ENCODE results near the gene VGLL2. TPM values are rescaled to one million over a fixed set of nuclear protein-coding genes. Genes with fewer than 3 reads are reported as not detected.
"Not testable (repeated sequence)": the region's sequence is repeated elsewhere in the genome, so short reads cannot be mapped to it uniquely, and the experiment has no call there.

Gene VGLL2
- total RNA-seq, 2 donors from 2014 or later, result not detected

- Histone ChIP-seq H3K27ac (no peak overlapping the region), H3K4me1 (ENCODE audit: control insufficient read depth in 1 of 2, low read depth in 2 of 2) (no peaks in the 10 kb centered on the region), H3K9me3 (no peaks in the 10 kb centered on the region), H3K27me3 (replicated peaks; ENCODE audit: insufficient read depth) (no peaks in the 10 kb centered on the region), H3K4me3 (no peak overlapping the region), H3K36me3 (no peaks in the 10 kb centered on the region)
- no peak for TF ChIP-seq CTCF (IDR thresholded peaks at IDR 0.05)
- DNase-seq (ENCODE audit: low spot score) (no peak), ATAC-seq (ENCODE audit: insufficient number of reproducible peaks, low FRiP score, low read depth) (no peak)
Measured at GRCh38 chr6:117229870-117230269, 35.5 kb upstream of the VGLL2 start.

GRCh38 chr6:117231466-117231865 is 33.9 kb upstream of the VGLL2 start:
- Histone ChIP-seq H3K36me3 (no peaks in the 10 kb centered on the region), H3K4me3 (no peak overlapping the region), H3K27ac (no peak overlapping the region), H3K9me3 (no peaks in the 10 kb centered on the region), H3K27me3 (replicated peaks; ENCODE audit: insufficient read depth) (no peaks in the 10 kb centered on the region), H3K4me1 (ENCODE audit: control insufficient read depth in 1 of 2, low read depth in 2 of 2) (no peaks in the 10 kb centered on the region)
- ATAC-seq (ENCODE audit: insufficient number of reproducible peaks, low FRiP score, low read depth) (no peak), DNase-seq (ENCODE audit: low spot score) (no peak)
- no peak for TF ChIP-seq CTCF (IDR thresholded peaks at IDR 0.05)

- Histone ChIP-seq H3K27me3 (replicated peaks; ENCODE audit: insufficient read depth) (no peaks in the 10 kb centered on the region), H3K27ac (no peak overlapping the region), H3K4me3 (no peak overlapping the region), H3K36me3 (no peaks in the 10 kb centered on the region), H3K4me1 (ENCODE audit: control insufficient read depth in 1 of 2, low read depth in 2 of 2) (no peaks in the 10 kb centered on the region), H3K9me3 (no peaks in the 10 kb centered on the region)
- ATAC-seq (ENCODE audit: insufficient number of reproducible peaks, low FRiP score, low read depth), result no peak
- no peak for DNase-seq (ENCODE audit: low spot score)
- TF ChIP-seq CTCF (IDR thresholded peaks at IDR 0.05), result no peak
Measured at GRCh38 chr6:117232196-117232595, 33.2 kb upstream of the VGLL2 start.

GRCh38 chr6:117233145-117233544 is 32.2 kb upstream of the VGLL2 start:
- no peak for ATAC-seq (ENCODE audit: insufficient number of reproducible peaks, low FRiP score, low read depth)
- no peaks in the 10 kb centered on the region for H3K9me3 ChIP-seq
- H3K27me3 ChIP-seq (replicated peaks; ENCODE audit: insufficient read depth), result no peaks in the 10 kb centered on the region
- H3K27ac ChIP-seq, result no peak overlapping the region
- no peaks in the 10 kb centered on the region for H3K4me1 ChIP-seq (ENCODE audit: control insufficient read depth in 1 of 2, low read depth in 2 of 2)
- DNase-seq (ENCODE audit: low spot score), result no peak
- no peak for TF ChIP-seq CTCF (IDR thresholded peaks at IDR 0.05)
- no peak overlapping the region for H3K4me3 ChIP-seq
- no peaks in the 10 kb centered on the region for H3K36me3 ChIP-seq

- Histone ChIP-seq H3K27me3 (replicated peaks; ENCODE audit: insufficient read depth) (no peaks in the 10 kb centered on the region), H3K9me3 (no peaks in the 10 kb centered on the region), H3K4me3 (no peak overlapping the region), H3K27ac (no peak overlapping the region), H3K36me3 (no peaks in the 10 kb centered on the region), H3K4me1 (ENCODE audit: control insufficient read depth in 1 of 2, low read depth in 2 of 2) (no peaks in the 10 kb centered on the region)
- ATAC-seq (ENCODE audit: insufficient number of reproducible peaks, low FRiP score, low read depth), result no peak
- DNase-seq (ENCODE audit: low spot score), result no peak
- no peak for TF ChIP-seq CTCF (IDR thresholded peaks at IDR 0.05)
Measured at GRCh38 chr6:117237561-117237960, 27.8 kb upstream of the VGLL2 start.

GRCh38 chr6:117244571-117244970 is 20.8 kb upstream of the VGLL2 start:
- ATAC-seq (ENCODE audit: insufficient number of reproducible peaks, low FRiP score, low read depth); H3K4me3 ChIP-seq; H3K27me3 ChIP-seq (replicated peaks; ENCODE audit: insufficient read depth); H3K36me3 ChIP-seq; H3K9me3 ChIP-seq; H3K27ac ChIP-seq; H3K4me1 ChIP-seq (ENCODE audit: control insufficient read depth in 1 of 2, low read depth in 2 of 2); DNase-seq (ENCODE audit: low spot score): not testable (repeated sequence)

GRCh38 chr6:117244979-117245378 is 20.4 kb upstream of the VGLL2 start:
- DNase-seq (ENCODE audit: low spot score); H3K27ac ChIP-seq; H3K36me3 ChIP-seq; H3K4me1 ChIP-seq (ENCODE audit: control insufficient read depth in 1 of 2, low read depth in 2 of 2); ATAC-seq (ENCODE audit: insufficient number of reproducible peaks, low FRiP score, low read depth); H3K9me3 ChIP-seq; H3K4me3 ChIP-seq; H3K27me3 ChIP-seq (replicated peaks; ENCODE audit: insufficient read depth): not testable (repeated sequence)
